PC-3 (cell line): ENCODE measurements around the gene HIPK2. TPM values are rescaled to one million over a fixed set of nuclear protein-coding genes. Genes with fewer than 3 reads are reported as not detected.
"Not testable (repeated sequence)": the region's sequence is repeated elsewhere in the genome, so short reads cannot be mapped to it uniquely, and the experiment has no call there.

ENCODE experiments used
- ATAC-seq: fragments of 200-7000 bp; cut with Tn5 transposase; 2 replicates; pipeline ENCODE4 v1.9.1; 2020; ENCODE audit warnings: mild to moderate bottlenecking, moderate library complexity
- BruUV-seq: library from RNA; stranded (reverse); fragments of 400-500 nt; replicated peaks from 2 replicates; lab custom pipeline; 2021; lab: Mats Ljungman, UMichigan
- CTCF ChIA-PET: fragments of 300-600 bp; sonication (Branson Sonifier 250); formaldehyde crosslinking; loops from one replicate; lab custom pipeline; 2022; ENCODE audit warnings: antibody characterized with exemption; lab: Charles Lee
- POLR2A ChIA-PET: fragments of 300-600 bp; sonication (Branson Sonifier 250); formaldehyde crosslinking; loops from one replicate; lab custom pipeline; 2022; ENCODE audit warnings: antibody characterized with exemption; ENCODE audit not compliant: unreplicated experiment; lab: Charles Lee
- DNase-seq: peaks from one replicate; pipeline ENCODE4 v3.0.0-alpha.2; 2015
- H2AFZ ChIP-seq: fragments of 300-600 bp; sonication (generic); 2 replicates; pipeline ENCODE4 v1.6.0; 2016; ENCODE audit warnings: antibody characterized with exemption, low read length
- H3F3A ChIP-seq: fragments of 300-600 bp; sonication (generic); one replicate; pipeline ENCODE4 v1.6.0; 2017; ENCODE audit warnings: antibody characterized with exemption, low read length, control low read depth, mild to moderate bottlenecking; ENCODE audit not compliant: unreplicated experiment
- H3K27ac ChIP-seq: fragments of 300-600 bp; sonication (generic); 2 replicates; pipeline ENCODE4 v1.5.1; 2016; ENCODE audit warnings: mild to moderate bottlenecking, low read length
- H3K27me3 ChIP-seq: fragments of 300-600 bp; sonication (generic); 2 replicates; pipeline ENCODE4 v1.6.1; 2016; ENCODE audit warnings: low read length, mixed read lengths
- H3K36me3 ChIP-seq: fragments of 300-600 bp; sonication (generic); 2 replicates; pipeline ENCODE4 v1.6.1; 2016; ENCODE audit warnings: low read depth, mixed run types, low read length, mixed read lengths
- H3K4me1 ChIP-seq: fragments of 300-600 bp; sonication (generic); 2 replicates; pipeline ENCODE4 v1.5.1; 2016; ENCODE audit warnings: low read length; ENCODE audit not compliant: insufficient read depth
- H3K4me2 ChIP-seq: fragments of 300-600 bp; sonication (generic); 2 replicates; pipeline ENCODE4 v1.6.0; 2016; ENCODE audit warnings: low read length
- H3K4me3 ChIP-seq: fragments of 300-600 bp; sonication (generic); 2 replicates; pipeline ENCODE4 v1.5.1; 2016; ENCODE audit warnings: mild to moderate bottlenecking, low read length, mixed read lengths
- H3K79me2 ChIP-seq: fragments of 300-600 bp; sonication (generic); 2 replicates; pipeline ENCODE4 v1.6.1; 2017; ENCODE audit warnings: low read length, mixed read lengths
- H3K9ac ChIP-seq: fragments of 300-600 bp; sonication (generic); 2 replicates; pipeline ENCODE4 v1.6.0; 2016; ENCODE audit warnings: mild to moderate bottlenecking, low read length
- H3K9me2 ChIP-seq: fragments of 300-600 bp; sonication (generic); replicated peaks from 2 replicates; pipeline ENCODE4 v1.6.1; 2016; ENCODE audit warnings: mixed run types, low read length, mixed read lengths
- H3K9me3 ChIP-seq: fragments of 300-600 bp; sonication (generic); 2 replicates; pipeline ENCODE4 v1.6.1; 2016; ENCODE audit warnings: low read length, mixed read lengths
- H4K20me1 ChIP-seq: fragments of 300-600 bp; sonication (generic); 2 replicates; pipeline ENCODE4 v1.6.1; 2016; ENCODE audit warnings: low read length, mixed read lengths
- EZH2 ChIP-seq: fragments of 300-600 bp; sonication (generic); IDR thresholded peaks from one replicate; pipeline ENCODE4 v1.6.1; 2017; ENCODE audit warnings: antibody characterized with exemption, mild to moderate bottlenecking, low read length; ENCODE audit not compliant: unreplicated experiment
- EZH2phosphoT487 ChIP-seq: fragments of 300-600 bp; sonication (generic); IDR thresholded peaks from 2 replicates; pipeline ENCODE4 v1.6.1; 2018; ENCODE audit warnings: mild to moderate bottlenecking, antibody characterized with exemption, low read length, borderline replicate concordance
- intact Hi-C: fragments of 100-400 bp; cut with micrococcal nuclease; formaldehyde crosslinking; loops from 2 replicates; pipeline ENCODE4 v1.9.0; 2023
- total RNA-seq: library from RNA; depleted of rRNA; stranded (reverse); fragments of >200 nt; gene quantifications from 2 replicates; pipeline ENCODE4 v1.2.3, GENCODE V29; 2014
- TF ChIP-seq, protein P1 (sequence below): fragments of 300-600 bp; sonication (generic); conservative IDR thresholded peaks from 2 replicates; pipeline ENCODE4 v1.5.1; 2017; ENCODE audit warnings: antibody characterized with exemption, low read depth, mild to moderate bottlenecking, low read length

HIPK2 gene
- total RNA-seq, 1 experiment from 2014 or later: 38.1 TPM

DNA sequence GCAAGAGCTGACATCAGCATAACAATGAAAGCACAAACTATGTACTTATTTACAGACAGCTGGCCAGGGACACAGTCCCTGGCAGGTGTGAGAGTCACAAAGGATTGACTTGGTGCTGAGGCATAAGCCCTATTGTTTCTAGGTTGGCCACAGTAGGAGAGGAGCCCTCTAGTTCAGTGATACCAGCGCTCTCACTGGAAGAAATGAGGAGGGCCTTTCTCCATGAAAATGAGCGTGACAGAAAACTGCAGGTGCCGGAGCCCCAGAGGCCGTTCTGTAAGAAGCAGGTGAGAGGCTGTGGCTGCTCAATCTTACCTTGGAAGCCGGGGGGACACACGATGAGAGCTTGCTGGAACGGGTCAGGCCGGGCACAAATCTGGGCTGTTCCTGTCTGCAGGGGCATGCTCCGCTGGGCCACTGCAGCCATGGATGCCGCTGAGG lies 163.8 kb downstream of the HIPK2 start:
- Histone ChIP-seq H3K27ac (no peak overlapping the region), H3K9me2 (no peaks in the 10 kb centered on the region), H3K9ac (no peak overlapping the region), H2AFZ (no peak overlapping the region), H3K27me3 (no peaks in the 10 kb centered on the region), H3K4me1 (peaks cover 1% of the 10 kb centered on the region), H3K9me3 (no peaks in the 10 kb centered on the region), H3K79me2 (no peaks in the 10 kb centered on the region), H3K4me2 (no peak overlapping the region), H3F3A (no peaks in the 10 kb centered on the region), H3K36me3 (peaks cover 75% of the 10 kb centered on the region), H4K20me1 (no peaks in the 10 kb centered on the region), H3K4me3 (no peak overlapping the region)
- intact Hi-C loops: no loop called here
- ATAC-seq (no peak), DNase-seq (no peak)
- ChIA-PET CTCF (no interaction called here), POLR2A (no interaction called here)
- no peak for TF ChIP-seq EZH2phosphoT487
- TF ChIP-seq, protein P1, sequence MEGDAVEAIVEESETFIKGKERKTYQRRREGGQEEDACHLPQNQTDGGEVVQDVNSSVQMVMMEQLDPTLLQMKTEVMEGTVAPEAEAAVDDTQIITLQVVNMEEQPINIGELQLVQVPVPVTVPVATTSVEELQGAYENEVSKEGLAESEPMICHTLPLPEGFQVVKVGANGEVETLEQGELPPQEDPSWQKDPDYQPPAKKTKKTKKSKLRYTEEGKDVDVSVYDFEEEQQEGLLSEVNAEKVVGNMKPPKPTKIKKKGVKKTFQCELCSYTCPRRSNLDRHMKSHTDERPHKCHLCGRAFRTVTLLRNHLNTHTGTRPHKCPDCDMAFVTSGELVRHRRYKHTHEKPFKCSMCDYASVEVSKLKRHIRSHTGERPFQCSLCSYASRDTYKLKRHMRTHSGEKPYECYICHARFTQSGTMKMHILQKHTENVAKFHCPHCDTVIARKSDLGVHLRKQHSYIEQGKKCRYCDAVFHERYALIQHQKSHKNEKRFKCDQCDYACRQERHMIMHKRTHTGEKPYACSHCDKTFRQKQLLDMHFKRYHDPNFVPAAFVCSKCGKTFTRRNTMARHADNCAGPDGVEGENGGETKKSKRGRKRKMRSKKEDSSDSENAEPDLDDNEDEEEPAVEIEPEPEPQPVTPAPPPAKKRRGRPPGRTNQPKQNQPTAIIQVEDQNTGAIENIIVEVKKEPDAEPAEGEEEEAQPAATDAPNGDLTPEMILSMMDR: no peak
- TF ChIP-seq EZH2: no peak
- no TSS peak for BruUV-seq

DNA sequence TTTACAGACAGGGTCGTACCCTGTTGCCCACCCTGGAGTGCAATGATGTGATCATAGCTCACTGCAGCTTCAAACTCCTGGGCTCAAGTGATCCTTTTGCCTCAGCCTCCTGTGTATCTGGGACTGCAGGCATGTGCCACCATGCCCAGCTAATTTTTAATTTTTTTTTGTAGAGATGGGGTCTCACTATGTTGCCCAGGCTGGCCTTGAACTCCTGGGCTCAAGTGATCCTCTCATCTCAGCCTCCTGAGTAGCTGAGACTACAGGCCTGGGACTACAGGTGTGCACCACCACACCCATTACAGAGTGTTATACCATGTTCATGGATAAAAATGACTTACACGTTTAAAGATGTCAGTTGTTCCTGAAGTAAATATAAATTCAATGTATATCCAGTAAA lies 166.2 kb downstream of the HIPK2 start:
- DNase-seq, H3K4me3 ChIP-seq, H2AFZ ChIP-seq, H3K4me2 ChIP-seq, BruUV-seq, H3K79me2 ChIP-seq, ATAC-seq, H3K27me3 ChIP-seq, intact Hi-C loops, H3K4me1 ChIP-seq, H4K20me1 ChIP-seq, CTCF ChIA-PET, H3K9me2 ChIP-seq, POLR2A ChIA-PET, H3K9ac ChIP-seq, H3K9me3 ChIP-seq, H3K27ac ChIP-seq, H3F3A ChIP-seq: not testable (repeated sequence)
- H3K36me3 ChIP-seq: peaks cover 59% of the 10 kb centered on the region

- H3F3A ChIP-seq: no peaks in the 10 kb centered on the region
- no peak overlapping the region for H3K9ac ChIP-seq
- H3K79me2 ChIP-seq: no peaks in the 10 kb centered on the region
- no peaks in the 10 kb centered on the region for H4K20me1 ChIP-seq
- DNase-seq: no peak
- no peaks in the 10 kb centered on the region for H3K9me2 ChIP-seq
- H2AFZ ChIP-seq: no peak overlapping the region
- no peak overlapping the region for H3K4me3 ChIP-seq
- no peak overlapping the region for H3K4me2 ChIP-seq
- no peaks in the 10 kb centered on the region for H3K4me1 ChIP-seq
- ChIA-PET CTCF (no interaction called here), POLR2A (interaction anchor here (0.5 kb wide), 1 partner anchor 820 kb away, joined by 4 read pairs; no protein-coding TSS in a partner anchor)
- no peak overlapping the region for H3K27ac ChIP-seq
- H3K27me3 ChIP-seq: no peaks in the 10 kb centered on the region
- BruUV-seq: TSS peak; percentile 1
- intact Hi-C loops: no loop called here
- peaks cover 55% of the 10 kb centered on the region for H3K36me3 ChIP-seq
- ATAC-seq: no peak
- H3K9me3 ChIP-seq: no peaks in the 10 kb centered on the region
- no peak for TF ChIP-seq EZH2
- TF ChIP-seq, protein P1: no peak
- no peak for TF ChIP-seq EZH2phosphoT487
Measured at GRCh38 chr7:139610595-139610994, 167.2 kb downstream of the HIPK2 start.
